Measurements from ENCODE around the gene PRKD3. TPM values are rescaled to one million over a fixed set of nuclear protein-coding genes. Genes with fewer than 3 reads are reported as not detected.

The PRKD3 gene
- total and polyA plus RNA-seq, 10 of the 15 experiments (the other 5 are each of a cell fraction or from before 2014, with no cell fraction given) = 3.3 to 14.9 (median 7.9) TPM

- TF ChIP-seq ZNF687 (IDR thresholded peaks at IDR 0.05) (no peak), NR2F1 (conservative IDR thresholded peaks at IDR 0.05) (peak; percentile 95), ZNF622 (IDR thresholded peaks at IDR 0.05) (no peak), NFXL1 (IDR thresholded peaks at IDR 0.05; ENCODE audit: borderline replicate concordance) (no peak), ESRRA (IDR thresholded peaks at IDR 0.05; ENCODE audit: low read length) (no peak), ZBED1 (IDR thresholded peaks at IDR 0.05; ENCODE audit: borderline replicate concordance) (no peak), IKZF1 (conservative IDR thresholded peaks at IDR 0.05) (no peak; the same call in 1 of the 2 replicates), NFIC (IDR thresholded peaks at IDR 0.05; ENCODE audit: low read depth, low read length) (peak; percentile 26; the same call in 1 of the 2 replicates), MLLT1 (IDR thresholded peaks at IDR 0.05) (no peak), IKZF2 (IDR thresholded peaks at IDR 0.05) (peak in 1 of 2 experiments; percentile 28; a peak in 1 of 4 replicates), BHLHE40 (IDR thresholded peaks at IDR 0.05; ENCODE audit: borderline replicate concordance in 1 of 2, low read depth in 2 of 2, low read length in 1 of 2) (peak; percentile 48 to 62; a peak in 3 of 4 replicates)
These were observed 41.0 kb upstream of the PRKD3 start (continued) for GRCh38 chr2:37365669-37366068.
